ENCODE results near the gene TRIM66. TPM values are rescaled to one million over a fixed set of nuclear protein-coding genes. Genes with fewer than 3 reads are reported as not detected.

Gene TRIM66
- total RNA-seq, 1 donor from 2014 or later, result 11.0 TPM

- H3K27me3 ChIP-seq (ENCODE audit: low read depth), result no peaks in the 10 kb centered on the region
- no peak for TF ChIP-seq CTCF (IDR thresholded peaks at IDR 0.05)
Measured at GRCh38 chr11:8713760-8714454, 31.4 kb upstream of the TRIM66 start.

GRCh38 chr11:8712506-8712905 lies 30.0 kb upstream of the TRIM66 start:
- no peak overlapping the region for H3K27ac ChIP-seq
- TF ChIP-seq CTCF (IDR thresholded peaks at IDR 0.05), result no peak
- H3K9me3 ChIP-seq, result no peaks in the 10 kb centered on the region
- no peaks in the 10 kb centered on the region for H3K27me3 ChIP-seq (ENCODE audit: low read depth)
- H3K4me1 ChIP-seq, result peaks cover 31% of the 10 kb centered on the region
- H3K36me3 ChIP-seq, result peaks cover 71% of the 10 kb centered on the region
- no peak for ATAC-seq
- no peak for DNase-seq
- intact Hi-C loops (cut with DNase I), result no loop called here
- no peak overlapping the region for H3K4me3 ChIP-seq

More at GRCh38 chr11:8713760-8714454, 31.4 kb upstream of the TRIM66 start:
- DNase-seq, result no peak
- no peak for ATAC-seq
- no peak overlapping the region for H3K27ac ChIP-seq
- H3K4me1 ChIP-seq, result peaks cover 38% of the 10 kb centered on the region
- intact Hi-C loops (cut with DNase I), result no loop called here
- H3K4me3 ChIP-seq, result no peak overlapping the region
- peaks cover 66% of the 10 kb centered on the region for H3K36me3 ChIP-seq
- no peaks in the 10 kb centered on the region for H3K9me3 ChIP-seq

- H3K36me3 ChIP-seq, result peaks cover 71% of the 10 kb centered on the region
- TF ChIP-seq CTCF (IDR thresholded peaks at IDR 0.05), result no peak
- no peaks in the 10 kb centered on the region for H3K27me3 ChIP-seq (ENCODE audit: low read depth)
- no peaks in the 10 kb centered on the region for H3K9me3 ChIP-seq
- H3K4me1 ChIP-seq, result peaks cover 26% of the 10 kb centered on the region
- no peak overlapping the region for H3K27ac ChIP-seq
- DNase-seq (no peak), ATAC-seq (no peak)
- no peak overlapping the region for H3K4me3 ChIP-seq
- intact Hi-C loops (cut with DNase I), result no loop called here
Measured at GRCh38 chr11:8711895-8712442, 29.5 kb upstream of the TRIM66 start.

- TF ChIP-seq CTCF (IDR thresholded peaks at IDR 0.05), result no peak
- no peak for DNase-seq
Measured at GRCh38 chr11:8709777-8710176, 27.3 kb upstream of the TRIM66 start.

GRCh38 chr11:8709002-8709672 lies 26.7 kb upstream of the TRIM66 start:
- Histone ChIP-seq H3K36me3 (peaks cover 72% of the 10 kb centered on the region), H3K27me3 (ENCODE audit: low read depth) (no peaks in the 10 kb centered on the region), H3K27ac (peak overlapping the region; percentile 44), H3K9me3 (no peaks in the 10 kb centered on the region), H3K4me1 (peaks cover 15% of the 10 kb centered on the region), H3K4me3 (no peak overlapping the region)
- DNase-seq (no peak), ATAC-seq (peak in 1 of 2 donors; percentile 28)
- no peak for TF ChIP-seq CTCF (IDR thresholded peaks at IDR 0.05)
- intact Hi-C loops (cut with DNase I), result no loop called here

More at GRCh38 chr11:8709777-8710176, 27.3 kb upstream of the TRIM66 start:
- ATAC-seq, result no peak
- intact Hi-C loops (cut with DNase I), result no loop called here
- Histone ChIP-seq H3K9me3 (no peaks in the 10 kb centered on the region), H3K36me3 (peaks cover 73% of the 10 kb centered on the region), H3K27ac (peak overlapping the region; percentile 36), H3K27me3 (ENCODE audit: low read depth) (no peaks in the 10 kb centered on the region), H3K4me3 (no peak overlapping the region), H3K4me1 (peaks cover 9% of the 10 kb centered on the region)
